HG02943 (cell line): ENCODE data around the gene KIF3C.
"Not testable (repeated sequence)": the region's sequence is repeated elsewhere in the genome, so short reads cannot be mapped to it uniquely, and the experiment has no call there.

ENCODE experiments used
- ATAC-seq: cut with Tn5 transposase; IDR thresholded peaks from one replicate; pipeline ENCODE4 v1.9.1; 2021; ENCODE audit warnings: mild to moderate bottlenecking, low read depth, moderate library complexity; ENCODE audit not compliant: unreplicated experiment

The KIF3C gene

GRCh38 chr2:25920786-25921415 is 61.4 kb downstream of the KIF3C start:
- ATAC-seq, result no peak

GRCh38 chr2:25920336-25920735 is 62.0 kb downstream of the KIF3C start:
- ATAC-seq, result no peak

- no peak for ATAC-seq
Observed at GRCh38 chr2:25917832-25918231, 64.5 kb downstream of the KIF3C start.

GRCh38 chr2:25917411-25917810 is 64.9 kb downstream of the KIF3C start:
- not testable (repeated sequence) for ATAC-seq

- ATAC-seq, result not testable (repeated sequence)
Observed at GRCh38 chr2:25915944-25916772, 66.1 kb downstream of the KIF3C start.

- ATAC-seq, result not testable (repeated sequence)
Observed at GRCh38 chr2:25915411-25915810, 66.9 kb downstream of the KIF3C start.

- not testable (repeated sequence) for ATAC-seq
Observed at GRCh38 chr2:25913696-25913973, 68.7 kb downstream of the KIF3C start.

GRCh38 chr2:25912851-25913695 is 69.2 kb downstream of the KIF3C start:
- no peak for ATAC-seq

GRCh38 chr2:25909574-25909973 is 72.7 kb downstream of the KIF3C start:
- not testable (repeated sequence) for ATAC-seq

GRCh38 chr2:25905126-25905525 is 77.2 kb downstream of the KIF3C start:
- no peak for ATAC-seq

GRCh38 chr2:25903216-25903776 is 79.0 kb downstream of the KIF3C start:
- no peak for ATAC-seq

- ATAC-seq, result no peak
Observed at GRCh38 chr2:25899404-25899970, 82.8 kb downstream of the KIF3C start.

GRCh38 chr2:25897506-25897905 is 84.8 kb downstream of the KIF3C start:
- ATAC-seq, result no peak

- not testable (repeated sequence) for ATAC-seq
Observed at GRCh38 chr2:25896308-25896707, 86.0 kb downstream of the KIF3C start.

GRCh38 chr2:25895610-25896009 is 86.7 kb downstream of the KIF3C start:
- no peak for ATAC-seq

GRCh38 chr2:25895018-25895417 is 87.3 kb downstream of the KIF3C start:
- ATAC-seq, result no peak

- no peak for ATAC-seq
Observed at GRCh38 chr2:25894135-25894830, 88.0 kb downstream of the KIF3C start.

- no peak for ATAC-seq
Observed at GRCh38 chr2:25891672-25892071, 90.6 kb downstream of the KIF3C start.

GRCh38 chr2:25887624-25888242 is 94.6 kb downstream of the KIF3C start:
- ATAC-seq, result no peak

GRCh38 chr2:25885933-25886332 is 96.4 kb downstream of the KIF3C start:
- no peak for ATAC-seq
